HG03342 (cell line): ENCODE data around the gene CDH16.
"Not testable (repeated sequence)": the region's sequence is repeated elsewhere in the genome, so short reads cannot be mapped to it uniquely, and the experiment has no call there.

ENCODE experiments used
- ATAC-seq: cut with Tn5 transposase; IDR thresholded peaks from one replicate; pipeline ENCODE4 v1.9.1; 2021; ENCODE audit warnings: mild to moderate bottlenecking, moderate library complexity; ENCODE audit not compliant: unreplicated experiment

CDH16 gene

GRCh38 chr16:66918803-66919568 lies at the start of gene CDH16:
CDH16 (minus strand) TSS chr16:66918885; CDS start chr16:66918065, 820 bp downstream.
- no peak for ATAC-seq

GRCh38 chr16:66964049-66964448 lies 45.4 kb upstream of the CDH16 start:
- ATAC-seq = no peak

- ATAC-seq = no peak
Observed at GRCh38 chr16:66961914-66962313, 43.2 kb upstream of the CDH16 start.

GRCh38 chr16:66961065-66961744 lies 42.5 kb upstream of the CDH16 start, which contains the start of gene CES3:
CES3 (plus strand) TSS chr16:66961266; CDS start chr16:66961308, 42 bp downstream.
- ATAC-seq = peak; percentile 77

- ATAC-seq = no peak
Observed at GRCh38 chr16:66960270-66960669, 41.6 kb upstream of the CDH16 start.

- no peak for ATAC-seq
Observed at GRCh38 chr16:66959704-66960161, 41.0 kb upstream of the CDH16 start.

- no peak for ATAC-seq
Observed at GRCh38 chr16:66958857-66959703, 40.4 kb upstream of the CDH16 start.

- not testable (repeated sequence) for ATAC-seq
Observed at GRCh38 chr16:66956154-66956457, 37.4 kb upstream of the CDH16 start.

- not testable (repeated sequence) for ATAC-seq
Observed at GRCh38 chr16:66955363-66956153, 36.9 kb upstream of the CDH16 start.

- ATAC-seq = peak; percentile 54
Observed at GRCh38 chr16:66954097-66954659, 35.5 kb upstream of the CDH16 start.

GRCh38 chr16:66953462-66954096 lies 34.9 kb upstream of the CDH16 start:
- ATAC-seq = no peak

GRCh38 chr16:66952430-66953110 lies 33.9 kb upstream of the CDH16 start:
- ATAC-seq = no peak

GRCh38 chr16:66950971-66951790 lies 32.5 kb upstream of the CDH16 start:
- ATAC-seq = no peak

- ATAC-seq = no peak
Observed at GRCh38 chr16:66950437-66950836, 31.8 kb upstream of the CDH16 start.

GRCh38 chr16:66949472-66949871 lies 30.8 kb upstream of the CDH16 start:
- ATAC-seq = no peak

- ATAC-seq = no peak
Observed at GRCh38 chr16:66948837-66949225, 30.1 kb upstream of the CDH16 start.

- ATAC-seq = no peak
Observed at GRCh38 chr16:66948134-66948836, 29.6 kb upstream of the CDH16 start.
